Activated CD4-positive, alpha-beta T cell treated with anti-CD3 and anti-CD28 coated beads, Interleukin-2, Interleukin-6, amounts not matched to agents 100 ng/mL and 50 ng/mL, durations not matched to agents 16 hours and 8 hours (primary cell): ENCODE results near the gene EEA1.

Source experiments
- DNase-seq: peaks from one replicate; pipeline ENCODE4 v3.0.0-alpha.2; 2020

The EEA1 gene

DNA sequence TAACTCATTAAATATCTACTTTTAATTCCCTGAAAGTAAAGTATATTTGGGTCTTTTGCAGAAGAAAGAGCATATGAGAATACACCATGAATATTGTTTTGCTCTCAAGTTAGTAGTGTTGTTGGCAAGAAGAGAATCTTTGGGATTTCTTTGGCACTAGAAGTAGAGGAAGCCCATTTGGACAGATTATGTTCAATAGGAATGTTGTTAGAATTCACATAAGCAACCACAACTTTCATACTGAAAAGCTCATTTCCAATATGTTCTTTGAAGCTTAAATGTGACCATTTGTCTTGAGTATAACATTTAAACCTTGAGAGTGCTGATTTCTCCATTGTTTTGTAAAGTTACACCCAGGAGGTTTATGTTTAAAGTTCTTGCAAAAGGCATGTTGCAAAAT, 188.7 kb downstream of the EEA1 start:
- DNase-seq = no peak

GRCh38 chr12:92739113-92739512, 190.0 kb downstream of the EEA1 start:
- no peak for DNase-seq

DNA sequence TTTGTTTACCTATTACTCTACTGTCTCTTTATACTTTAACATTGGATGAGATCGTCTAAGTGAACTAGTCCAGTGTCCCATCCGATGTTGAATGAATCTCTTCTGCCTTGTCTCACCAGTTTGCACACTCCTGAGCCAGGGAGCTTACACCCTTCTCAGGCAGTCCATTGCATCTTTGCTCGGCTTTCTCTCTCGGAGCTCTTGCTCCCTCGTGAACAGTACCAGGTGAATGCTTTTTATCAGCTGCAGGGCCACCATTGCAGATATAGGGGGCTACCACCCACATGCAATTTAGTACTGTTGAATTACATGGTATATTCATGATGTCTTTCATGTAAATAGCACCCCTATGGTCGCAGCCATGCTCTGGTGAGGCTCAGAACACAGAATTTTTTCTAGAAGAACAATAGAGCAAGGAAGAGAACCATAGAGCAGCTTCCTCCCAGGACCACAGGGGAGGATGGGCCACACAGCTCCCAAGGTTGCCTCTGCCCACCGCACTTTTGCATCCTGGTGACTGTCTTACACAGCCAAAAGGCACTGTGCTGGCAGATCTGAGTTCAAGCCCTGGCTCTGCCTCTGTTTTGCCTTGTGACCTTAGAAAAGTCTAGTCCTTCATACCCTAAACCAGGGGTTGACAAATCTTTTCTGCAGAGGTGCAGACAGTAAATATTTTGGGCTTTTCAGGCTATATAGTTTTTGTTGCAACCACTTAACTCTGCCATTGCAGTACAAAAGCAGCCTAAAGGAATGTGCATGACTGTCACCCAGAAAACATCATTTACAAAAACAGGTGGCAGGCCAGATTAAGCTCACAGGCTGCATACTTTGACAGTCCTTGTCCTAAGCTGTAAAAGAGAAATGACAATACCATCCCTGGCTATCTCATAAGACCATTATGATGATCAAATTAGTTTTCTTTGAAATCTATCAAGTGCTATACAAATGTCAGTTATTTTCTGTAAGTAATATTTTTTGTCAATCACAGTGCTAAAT, 190.9 kb downstream of the EEA1 start:
- DNase-seq = no peak

DNA sequence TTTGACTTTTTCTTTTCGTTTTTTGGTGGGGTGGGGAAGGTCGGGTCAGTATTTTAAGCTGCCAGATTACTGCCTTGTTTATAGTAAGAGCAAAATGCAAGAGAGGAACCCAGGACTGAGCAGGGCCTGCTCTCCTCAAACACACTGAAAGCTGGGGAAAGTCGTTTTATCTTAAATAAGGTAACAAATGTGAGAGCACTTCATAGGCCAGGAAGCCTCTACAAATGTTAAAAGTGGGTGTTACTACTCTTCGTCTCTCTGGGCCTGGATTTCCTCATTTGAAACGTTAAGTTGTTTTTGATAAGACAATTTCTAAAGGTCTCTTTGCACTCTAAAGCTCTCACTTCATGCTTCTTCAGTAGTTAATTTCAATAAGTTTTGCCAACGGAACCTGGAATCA, 192.5 kb downstream of the EEA1 start:
- no peak for DNase-seq

GRCh38 chr12:92735131-92735721, 193.9 kb downstream of the EEA1 start:
- no peak for DNase-seq

DNA sequence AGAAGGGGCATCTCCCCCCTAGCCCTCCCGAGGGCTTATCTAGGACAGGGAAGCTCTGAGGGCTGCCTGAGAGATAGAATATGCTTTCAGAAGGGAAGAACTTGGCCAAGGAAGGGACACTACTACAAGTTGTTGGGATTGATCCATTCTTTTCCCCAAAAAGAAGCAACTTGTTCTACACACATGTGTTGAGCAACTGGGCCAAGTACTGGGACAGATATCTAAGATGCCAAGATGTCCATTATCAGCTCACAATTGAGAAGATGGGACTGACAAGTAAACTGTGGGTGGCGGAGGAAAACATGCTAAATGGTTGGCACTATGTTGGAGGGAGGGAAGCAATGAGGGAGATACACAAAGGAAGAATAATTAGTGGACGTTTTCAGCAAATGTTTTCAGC, 195.4 kb downstream of the EEA1 start:
- DNase-seq = no peak

DNA sequence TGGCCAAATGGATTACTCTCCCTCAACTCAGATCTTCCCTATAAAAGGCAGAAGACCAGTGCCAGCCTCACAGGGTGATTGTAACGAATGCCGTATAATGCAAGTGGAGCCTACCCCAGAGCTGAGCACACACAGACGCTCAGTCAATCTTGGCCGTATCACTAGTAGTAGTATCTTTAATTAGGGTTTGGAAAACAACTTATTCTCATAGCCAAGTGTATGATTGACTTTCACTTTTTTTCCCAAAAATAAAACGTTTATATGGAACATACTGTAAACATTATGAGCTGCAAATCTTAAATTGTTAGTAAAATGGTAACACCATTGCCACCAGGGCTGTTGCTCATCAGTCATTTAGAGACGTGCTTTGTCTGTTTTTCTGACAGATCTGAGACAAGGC, 195.9 kb downstream of the EEA1 start:
- no peak for DNase-seq

DNA sequence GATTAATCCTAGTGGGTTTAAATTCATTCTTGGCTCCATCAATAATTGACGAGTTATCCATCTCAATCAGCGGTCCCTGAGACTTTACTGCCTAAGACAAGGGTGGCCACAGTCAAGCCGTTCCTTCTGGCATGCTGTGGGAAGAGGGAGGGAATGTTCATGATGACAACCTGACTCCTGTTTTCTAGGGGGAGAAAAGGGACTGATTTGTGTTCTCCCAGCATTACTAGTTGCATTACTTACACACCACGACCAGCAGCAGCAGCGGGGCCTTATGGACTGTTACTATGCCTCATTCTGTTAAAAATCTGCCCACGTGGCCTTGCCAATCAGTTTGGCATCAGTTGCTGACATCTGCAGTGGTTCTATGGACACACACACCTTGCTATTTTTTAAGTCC, 196.4 kb downstream of the EEA1 start:
- DNase-seq = no peak

- DNase-seq = no peak
These were observed 196.9 kb downstream of the EEA1 start for GRCh38 chr12:92732216-92732615.

DNA sequence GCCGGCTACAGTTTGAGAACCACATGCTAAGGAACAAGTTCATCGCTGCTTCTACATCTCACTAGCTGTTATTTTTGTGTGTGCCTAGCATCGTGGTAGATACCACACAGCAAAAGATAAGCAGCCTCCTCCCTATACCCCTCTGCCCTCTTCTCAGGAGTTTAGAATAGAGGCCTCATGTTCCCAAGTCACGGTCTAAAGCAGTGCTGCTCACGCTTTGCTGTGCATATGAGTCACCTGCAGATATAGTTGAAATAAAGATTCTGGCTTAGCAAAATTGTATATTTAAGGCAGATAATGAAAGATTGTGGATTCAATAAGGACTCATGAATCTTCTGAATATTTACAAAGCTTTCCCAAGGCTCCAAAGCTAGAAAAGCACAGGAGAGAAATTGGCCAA, 198.3 kb downstream of the EEA1 start:
- DNase-seq = no peak

DNA sequence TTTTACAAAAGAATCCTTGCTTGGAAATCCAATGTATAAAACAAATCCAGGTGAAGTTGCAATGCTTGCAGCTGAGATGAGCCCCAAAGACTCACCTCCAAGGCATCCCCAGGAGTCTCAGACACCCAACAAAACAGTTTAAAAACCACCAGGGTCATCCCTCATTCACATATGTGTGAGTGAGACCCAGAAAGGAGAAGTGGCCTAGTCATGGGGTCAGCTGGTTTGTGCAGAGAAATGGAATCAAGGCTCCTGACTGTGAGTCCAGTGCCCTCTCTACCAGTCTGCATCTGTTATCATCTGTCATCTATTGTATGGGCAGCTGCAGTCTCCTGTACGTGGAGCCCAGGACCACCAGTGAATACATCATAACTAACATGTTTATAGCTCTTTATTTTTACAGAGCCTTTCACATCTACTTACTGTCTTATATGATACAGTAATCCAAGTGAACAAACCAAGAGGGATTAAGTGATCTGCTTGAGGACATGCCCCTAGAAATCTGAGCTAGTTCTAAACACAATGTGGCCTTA, 199.3 kb downstream of the EEA1 start:
- DNase-seq = no peak

- peak; percentile 17 for DNase-seq
These were observed 202.2 kb downstream of the EEA1 start for GRCh38 chr12:92726850-92727249.

- no peak for DNase-seq
These were observed 206.2 kb downstream of the EEA1 start for GRCh38 chr12:92722897-92723296.

- DNase-seq = no peak
These were observed 207.4 kb downstream of the EEA1 start for GRCh38 chr12:92721656-92722055.

GRCh38 chr12:92721130-92721529, 208.0 kb downstream of the EEA1 start:
- DNase-seq = no peak
